WERI-Rb-1 (cell line): ENCODE measurements around the gene OFD1.
"Not testable (repeated sequence)": the region's sequence is repeated elsewhere in the genome, so short reads cannot be mapped to it uniquely, and the experiment has no call there.

Experiments
- DNase-seq: peaks from one replicate; pipeline ENCODE4 v3.0.0-alpha.2; 2020
- H3K27ac ChIP-seq: fragments of 250-450 bp; sonication (Bioruptor Pico); 2 replicates; pipeline ENCODE4 v1.5.1; 2020; ENCODE audit warnings: mild to moderate bottlenecking, moderate library complexity
- H3K27me3 ChIP-seq: fragments of 250-450 bp; sonication (Bioruptor Pico); 2 replicates; pipeline ENCODE4 v1.5.1; 2021; ENCODE audit warnings: mild to moderate bottlenecking, low read depth, moderate library complexity; ENCODE audit not compliant: insufficient read depth, severe bottlenecking
- H3K36me3 ChIP-seq: fragments of 250-450 bp; sonication (Bioruptor Pico); 2 replicates; pipeline ENCODE4 v1.5.1; 2020; ENCODE audit warnings: mild to moderate bottlenecking, moderate library complexity
- H3K4me3 ChIP-seq: 2 replicates; pipeline ENCODE4 v1.5.1; 2011; ENCODE audit warnings: low read depth, mild to moderate bottlenecking, control low read depth, low read length
- H3K9me3 ChIP-seq: fragments of 250-450 bp; sonication (Bioruptor Pico); 2 replicates; pipeline ENCODE4 v1.5.1; 2021; ENCODE audit warnings: mild to moderate bottlenecking, moderate library complexity; ENCODE audit not compliant: severe bottlenecking
- CTCF ChIP-seq: IDR thresholded peaks from 2 replicates; pipeline ENCODE4 v1.5.1; 2011; ENCODE audit warnings: low read depth, mild to moderate bottlenecking, control low read depth, inconsistent platforms, low read length

Gene OFD1

GRCh38 chrX:13721371-13721770 is 13.2 kb upstream of the OFD1 start:
- Histone ChIP-seq H3K36me3 (peaks cover 36% of the 10 kb centered on the region), H3K4me3 (no peak overlapping the region), H3K9me3 (no peaks in the 10 kb centered on the region), H3K27ac (no peak overlapping the region), H3K27me3 (no peaks in the 10 kb centered on the region)
- no peak for TF ChIP-seq CTCF
- no peak for DNase-seq

GRCh38 chrX:13721819-13722519 is 12.6 kb upstream of the OFD1 start:
- no peak for DNase-seq
- H3K4me3 ChIP-seq = no peak overlapping the region
- H3K27ac ChIP-seq = no peak overlapping the region
- H3K27me3 ChIP-seq = no peaks in the 10 kb centered on the region
- no peaks in the 10 kb centered on the region for H3K9me3 ChIP-seq
- TF ChIP-seq CTCF = no peak
- peaks cover 34% of the 10 kb centered on the region for H3K36me3 ChIP-seq

- H3K36me3 ChIP-seq = peaks cover 22% of the 10 kb centered on the region
- DNase-seq, H3K27ac ChIP-seq, H3K27me3 ChIP-seq, H3K4me3 ChIP-seq, H3K9me3 ChIP-seq: not testable (repeated sequence)
Observed at GRCh38 chrX:13724878-13725277, 9.7 kb upstream of the OFD1 start.

- not testable (repeated sequence) for H3K4me3 ChIP-seq, H3K27me3 ChIP-seq, H3K9me3 ChIP-seq, H3K27ac ChIP-seq, DNase-seq
- H3K36me3 ChIP-seq = peaks cover 19% of the 10 kb centered on the region
Observed at GRCh38 chrX:13726583-13726982, 8.0 kb upstream of the OFD1 start.

GRCh38 chrX:13730523-13730922 is 4.0 kb upstream of the OFD1 start:
- not testable (repeated sequence) for H3K27ac ChIP-seq

GRCh38 chrX:13732246-13733067 is 2.1 kb upstream of the OFD1 start:
- Histone ChIP-seq H3K27me3 (no peaks in the 10 kb centered on the region), H3K27ac (no peak overlapping the region), H3K4me3 (no peak overlapping the region), H3K9me3 (no peaks in the 10 kb centered on the region), H3K36me3 (peaks cover 23% of the 10 kb centered on the region)
- TF ChIP-seq CTCF = no peak
- DNase-seq = no peak

More at GRCh38 chrX:13730523-13730922, 4.0 kb upstream of the OFD1 start:
- H3K9me3 ChIP-seq, H3K4me3 ChIP-seq, H3K36me3 ChIP-seq, DNase-seq, H3K27me3 ChIP-seq: not testable (repeated sequence)

- Histone ChIP-seq H3K27ac (no peak overlapping the region), H3K4me3 (peak overlapping the region; percentile 79)
- no peak for TF ChIP-seq CTCF
Observed at GRCh38 chrX:13733506-13733905, 1.0 kb upstream of the OFD1 start.

More at GRCh38 chrX:13733506-13733905, 1.0 kb upstream of the OFD1 start:
- Histone ChIP-seq H3K27me3 (no peaks in the 10 kb centered on the region), H3K36me3 (peaks cover 33% of the 10 kb centered on the region), H3K9me3 (no peaks in the 10 kb centered on the region)
- DNase-seq = no peak
